Globus pallidus (tissue), 1 donor: ENCODE results near the gene CAPN2.

Source experiments
- DNase-seq: peaks from one replicate; pipeline ENCODE4 v3.0.0-alpha.2; 2015; ENCODE audit warnings: low spot score

CAPN2 gene

GRCh38 chr1:223702735-223703667 is 9.3 kb upstream of the CAPN2 start:
- DNase-seq, result no peak

GRCh38 chr1:223703668-223704013 is 8.7 kb upstream of the CAPN2 start:
- no peak for DNase-seq

- DNase-seq, result no peak
These were observed 7.1 kb upstream of the CAPN2 start for GRCh38 chr1:223704921-223705878.

- no peak for DNase-seq
These were observed 6.0 kb upstream of the CAPN2 start for GRCh38 chr1:223706077-223706973.

- no peak for DNase-seq
These were observed 4.9 kb upstream of the CAPN2 start for GRCh38 chr1:223707256-223708000.

- no peak for DNase-seq
These were observed 4.4 kb upstream of the CAPN2 start for GRCh38 chr1:223708001-223708359.

GRCh38 chr1:223708651-223709268 is 3.6 kb upstream of the CAPN2 start:
- DNase-seq, result no peak

- DNase-seq, result no peak
These were observed 2.7 kb upstream of the CAPN2 start for GRCh38 chr1:223709598-223709997.

- DNase-seq, result no peak
These were observed 1.9 kb upstream of the CAPN2 start for GRCh38 chr1:223710179-223711133.

GRCh38 chr1:223711173-223711572 is 1.2 kb upstream of the CAPN2 start:
- no peak for DNase-seq

GRCh38 chr1:223711747-223712193 is 569 bp upstream of the CAPN2 start:
- peak; percentile 24 for DNase-seq

GRCh38 chr1:223712850-223713474 is 623 bp downstream of the CAPN2 start:
- DNase-seq, result no peak

- no peak for DNase-seq
These were observed 1.4 kb downstream of the CAPN2 start for GRCh38 chr1:223713546-223714420.

GRCh38 chr1:223714421-223714724 is 2.0 kb downstream of the CAPN2 start:
- no peak for DNase-seq

- DNase-seq, result no peak
These were observed 2.7 kb downstream of the CAPN2 start for GRCh38 chr1:223714849-223715603.

GRCh38 chr1:223715604-223716172 is 3.3 kb downstream of the CAPN2 start:
- no peak for DNase-seq

- DNase-seq, result no peak
These were observed 4.0 kb downstream of the CAPN2 start for GRCh38 chr1:223716302-223716862.
